GM23338 (cell line): ENCODE data around the gene CD74. TPM values are rescaled to one million over a fixed set of nuclear protein-coding genes. Genes with fewer than 3 reads are reported as not detected.

Experiments
- ATAC-seq: fragments of 200-7000 bp; cut with Tn5 transposase; 3 replicates; pipeline ENCODE4 v1.9.1; 2020
- DNase-seq: peaks from one replicate; pipeline ENCODE4 v3.0.0-alpha.2; 2015; ENCODE audit warnings: low spot score
- H2AFZ ChIP-seq: fragments of 200-600 bp; sonication (generic); 2 replicates; pipeline ENCODE4 v1.8.0; 2016; ENCODE audit warnings: antibody characterized with exemption, mild to moderate bottlenecking, moderate library complexity
- H3F3A ChIP-seq: fragments of 200-600 bp; sonication (generic); replicated peaks from 2 replicates; pipeline ENCODE4 v1.8.0; 2017; ENCODE audit warnings: antibody characterized with exemption, mixed run types, low read depth
- H3K27ac ChIP-seq: fragments of 200-600 bp; sonication (generic); 2 replicates; pipeline ENCODE4 v1.6.1; 2016; ENCODE audit warnings: low read depth
- H3K27me3 ChIP-seq: fragments of 200-600 bp; sonication (generic); 2 replicates; pipeline ENCODE4 v1.8.0; 2016; ENCODE audit warnings: mild to moderate bottlenecking, mixed run types, moderate library complexity; ENCODE audit not compliant: insufficient read depth
- H3K36me3 ChIP-seq: fragments of 200-600 bp; sonication (generic); 2 replicates; pipeline ENCODE4 v1.8.0; 2016; ENCODE audit warnings: mild to moderate bottlenecking; ENCODE audit not compliant: insufficient read depth
- H3K4me1 ChIP-seq: fragments of 200-600 bp; sonication (generic); 2 replicates; pipeline ENCODE4 v1.8.0; 2016; ENCODE audit warnings: mild to moderate bottlenecking, moderate library complexity; ENCODE audit not compliant: insufficient read depth
- H3K4me2 ChIP-seq: fragments of 200-600 bp; sonication (generic); 2 replicates; pipeline ENCODE4 v1.7.1; 2017; ENCODE audit warnings: mixed run types
- H3K4me3 ChIP-seq: fragments of 200-600 bp; sonication (generic); 2 replicates; pipeline ENCODE4 v1.6.1; 2016; ENCODE audit warnings: mixed run types
- H3K79me2 ChIP-seq: fragments of 200-600 bp; sonication (generic); replicated peaks from 2 replicates; pipeline ENCODE4 v1.8.0; 2017; ENCODE audit warnings: mild to moderate bottlenecking; ENCODE audit not compliant: insufficient read depth
- H3K9me2 ChIP-seq: fragments of 200-600 bp; sonication (generic); 2 replicates; pipeline ENCODE4 v1.8.0; 2017; ENCODE audit not compliant: insufficient read depth
- H4K20me1 ChIP-seq: fragments of 200-600 bp; sonication (generic); replicated peaks from 2 replicates; pipeline ENCODE4 v1.8.0; 2017; ENCODE audit warnings: mild to moderate bottlenecking; ENCODE audit not compliant: insufficient read depth
- H3K27ac Mint-ChIP-seq: 2 replicates; pipeline ENCODE4 v1.8.0; 2020; ENCODE audit warnings: inconsistent platforms, mild to moderate bottlenecking, moderate library complexity, mixed read lengths
- H3K27me3 Mint-ChIP-seq: 3 replicates; pipeline ENCODE4 v1.8.0; 2022; ENCODE audit warnings: low read depth, mild to moderate bottlenecking, moderate library complexity, mixed read lengths, inconsistent platforms; ENCODE audit not compliant: insufficient read depth, poor library complexity
- H3K36me3 Mint-ChIP-seq: 3 replicates; pipeline ENCODE4 v1.8.0; 2021; ENCODE audit warnings: low read depth, mild to moderate bottlenecking, inconsistent platforms, moderate library complexity, mixed read lengths
- H3K4me1 Mint-ChIP-seq: 3 replicates; pipeline ENCODE4 v1.8.0; 2020; ENCODE audit warnings: mild to moderate bottlenecking, inconsistent platforms, mixed read lengths
- H3K4me3 Mint-ChIP-seq: 3 replicates; pipeline ENCODE4 v1.8.0; 2021; ENCODE audit warnings: moderate library complexity, mild to moderate bottlenecking, inconsistent platforms, mixed read lengths
- H3K9me3 Mint-ChIP-seq: 3 replicates; pipeline ENCODE4 v1.8.0; 2020; ENCODE audit warnings: moderate library complexity, mild to moderate bottlenecking, inconsistent platforms, mixed read lengths
- NANOG ChIP-seq: IDR thresholded peaks from 2 replicates; pipeline ENCODE4 v1.6.1; 2016; ENCODE audit warnings: antibody characterized with exemption, borderline replicate concordance
- POLR2AphosphoS5 ChIP-seq: IDR thresholded peaks from 2 replicates; pipeline ENCODE4 v1.6.1; 2016; ENCODE audit warnings: antibody characterized with exemption, low read depth
- STAT1 ChIP-seq: IDR thresholded peaks from one replicate; pipeline ENCODE4 v1.6.1; 2016; ENCODE audit warnings: antibody characterized with exemption; ENCODE audit not compliant: unreplicated experiment
- polyA plus RNA-seq: library from polyadenylated mRNA; unstranded; fragments of >200 nt; fragmentation: Nextera tagmentation; extraction: Ambion mirVana; gene quantifications from 2 replicates; pipeline ENCODE4 v1.2.1, GENCODE V29; 2016
- total RNA-seq: library from RNA; depleted of rRNA; stranded (reverse); fragments of >200 nt; shearing (Covaris generic); gene quantifications from 2 replicates; pipeline ENCODE4 v1.2.3, GENCODE V29; 2014
- TF ChIP-seq, protein P1 (sequence below): IDR thresholded peaks from 2 replicates; pipeline ENCODE4 v1.6.1; 2016; ENCODE audit warnings: antibody characterized with exemption
- TF ChIP-seq, protein P2 (sequence below): IDR thresholded peaks from one replicate; pipeline ENCODE4 v1.6.1; 2018; ENCODE audit warnings: antibody characterized with exemption; ENCODE audit not compliant: unreplicated experiment
- TF ChIP-seq, protein P3 (sequence below): fragments of 250-450 bp; sonication (Bioruptor Pico); IDR thresholded peaks from 2 replicates; pipeline ENCODE4 v1.5.0; 2020; ENCODE audit warnings: mild to moderate bottlenecking, moderate library complexity

The CD74 gene
- total and polyA plus RNA-seq, 2 experiments from 2014 or later: 49.8 to 98.4 TPM

DNA sequence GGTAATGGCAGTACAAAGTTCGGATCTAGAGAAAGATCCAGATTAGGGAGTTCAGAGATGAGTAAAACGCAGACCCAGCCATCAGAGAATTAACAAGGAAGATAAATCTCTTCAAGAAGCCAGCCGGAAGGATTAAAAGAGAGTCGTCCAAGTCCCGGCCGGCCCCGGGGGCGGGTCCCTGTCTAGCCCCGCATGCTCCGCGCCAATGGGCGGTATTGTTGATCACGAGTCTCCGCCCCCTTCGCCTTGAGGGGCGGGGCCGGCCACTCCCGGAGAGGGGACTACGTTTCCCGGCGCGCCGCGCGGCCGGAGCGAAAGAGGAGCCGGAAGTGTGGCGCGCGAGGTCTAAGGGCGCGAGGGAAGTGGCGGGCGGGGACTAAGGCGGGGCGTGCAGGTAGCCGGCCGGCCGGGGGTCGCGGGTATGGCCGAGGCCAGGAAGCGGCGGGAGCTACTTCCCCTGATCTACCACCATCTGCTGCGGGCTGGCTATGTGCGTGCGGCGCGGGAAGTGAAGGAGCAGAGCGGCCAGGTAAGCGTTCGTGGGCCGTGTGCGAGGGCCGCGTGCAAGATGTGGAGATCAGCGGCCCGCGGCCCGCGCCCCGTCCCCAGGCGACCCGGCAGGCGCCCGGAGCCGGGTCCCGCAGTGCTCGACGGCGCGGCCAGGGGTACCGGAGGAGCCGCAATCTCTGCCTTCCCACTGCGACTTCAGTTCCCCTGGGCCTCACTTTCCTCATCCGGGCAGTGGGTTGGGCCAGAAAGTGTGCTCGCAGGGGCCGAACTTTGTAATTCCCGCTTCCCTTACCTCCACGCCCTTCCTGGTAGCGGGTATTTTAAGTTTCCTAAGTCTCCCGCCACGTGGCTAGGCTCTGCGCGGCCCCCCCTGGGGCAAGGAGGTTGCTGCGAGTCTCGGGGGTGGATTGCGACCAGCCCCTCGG lies 55.1 kb downstream of the CD74 start, which contains the start of gene TCOF1:
Gene TCOF1 (plus strand): TSS at position 372 of the 935 bp plus-strand sequence. CDS start 50 bp downstream, at position 422.
- H3K27ac Mint-ChIP-seq: peak within 1 kb of the TSS; percentile 95
- peak within 1 kb of the TSS; percentile 95 for H3K4me3 Mint-ChIP-seq
- H3K4me1 Mint-ChIP-seq: peaks cover 13% of the 10 kb centered on the region
- DNase-seq (peak; percentile 99), ATAC-seq (peak; percentile 96)
- Histone ChIP-seq H2AFZ (peak within 1 kb of the TSS; percentile 88), H3K9me2 (no peaks in the 10 kb centered on the region), H3K4me2 (peak within 1 kb of the TSS; percentile 98), H3K79me2 (peaks cover 44% of the 10 kb centered on the region), H3F3A (0 out of 2 replicates have a peak, but pooled peaks cover 5% of the 10 kb centered on the region), H4K20me1 (peaks cover 38% of the 10 kb centered on the region), H3K4me1 (peaks cover 3% of the 10 kb centered on the region), H3K4me3 (peak within 1 kb of the TSS; percentile 99), H3K27ac (peak within 1 kb of the TSS; percentile 88; the same call in 1 of the 2 replicates), H3K27me3 (no peaks in the 10 kb centered on the region), H3K36me3 (peaks cover 20% of the 10 kb centered on the region)
- H3K9me3 Mint-ChIP-seq: no peaks in the 10 kb centered on the region
- TF ChIP-seq POLR2AphosphoS5: peak; percentile 88
- TF ChIP-seq, protein P1, sequence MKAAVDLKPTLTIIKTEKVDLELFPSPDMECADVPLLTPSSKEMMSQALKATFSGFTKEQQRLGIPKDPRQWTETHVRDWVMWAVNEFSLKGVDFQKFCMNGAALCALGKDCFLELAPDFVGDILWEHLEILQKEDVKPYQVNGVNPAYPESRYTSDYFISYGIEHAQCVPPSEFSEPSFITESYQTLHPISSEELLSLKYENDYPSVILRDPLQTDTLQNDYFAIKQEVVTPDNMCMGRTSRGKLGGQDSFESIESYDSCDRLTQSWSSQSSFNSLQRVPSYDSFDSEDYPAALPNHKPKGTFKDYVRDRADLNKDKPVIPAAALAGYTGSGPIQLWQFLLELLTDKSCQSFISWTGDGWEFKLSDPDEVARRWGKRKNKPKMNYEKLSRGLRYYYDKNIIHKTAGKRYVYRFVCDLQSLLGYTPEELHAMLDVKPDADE: peak; percentile 87
- TF ChIP-seq, protein P2, sequence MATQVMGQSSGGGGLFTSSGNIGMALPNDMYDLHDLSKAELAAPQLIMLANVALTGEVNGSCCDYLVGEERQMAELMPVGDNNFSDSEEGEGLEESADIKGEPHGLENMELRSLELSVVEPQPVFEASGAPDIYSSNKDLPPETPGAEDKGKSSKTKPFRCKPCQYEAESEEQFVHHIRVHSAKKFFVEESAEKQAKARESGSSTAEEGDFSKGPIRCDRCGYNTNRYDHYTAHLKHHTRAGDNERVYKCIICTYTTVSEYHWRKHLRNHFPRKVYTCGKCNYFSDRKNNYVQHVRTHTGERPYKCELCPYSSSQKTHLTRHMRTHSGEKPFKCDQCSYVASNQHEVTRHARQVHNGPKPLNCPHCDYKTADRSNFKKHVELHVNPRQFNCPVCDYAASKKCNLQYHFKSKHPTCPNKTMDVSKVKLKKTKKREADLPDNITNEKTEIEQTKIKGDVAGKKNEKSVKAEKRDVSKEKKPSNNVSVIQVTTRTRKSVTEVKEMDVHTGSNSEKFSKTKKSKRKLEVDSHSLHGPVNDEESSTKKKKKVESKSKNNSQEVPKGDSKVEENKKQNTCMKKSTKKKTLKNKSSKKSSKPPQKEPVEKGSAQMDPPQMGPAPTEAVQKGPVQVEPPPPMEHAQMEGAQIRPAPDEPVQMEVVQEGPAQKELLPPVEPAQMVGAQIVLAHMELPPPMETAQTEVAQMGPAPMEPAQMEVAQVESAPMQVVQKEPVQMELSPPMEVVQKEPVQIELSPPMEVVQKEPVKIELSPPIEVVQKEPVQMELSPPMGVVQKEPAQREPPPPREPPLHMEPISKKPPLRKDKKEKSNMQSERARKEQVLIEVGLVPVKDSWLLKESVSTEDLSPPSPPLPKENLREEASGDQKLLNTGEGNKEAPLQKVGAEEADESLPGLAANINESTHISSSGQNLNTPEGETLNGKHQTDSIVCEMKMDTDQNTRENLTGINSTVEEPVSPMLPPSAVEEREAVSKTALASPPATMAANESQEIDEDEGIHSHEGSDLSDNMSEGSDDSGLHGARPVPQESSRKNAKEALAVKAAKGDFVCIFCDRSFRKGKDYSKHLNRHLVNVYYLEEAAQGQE: no peak
- H3K27me3 Mint-ChIP-seq: peaks cover 2% of the 10 kb centered on the region
- H3K36me3 Mint-ChIP-seq: peaks cover 32% of the 10 kb centered on the region

DNA sequence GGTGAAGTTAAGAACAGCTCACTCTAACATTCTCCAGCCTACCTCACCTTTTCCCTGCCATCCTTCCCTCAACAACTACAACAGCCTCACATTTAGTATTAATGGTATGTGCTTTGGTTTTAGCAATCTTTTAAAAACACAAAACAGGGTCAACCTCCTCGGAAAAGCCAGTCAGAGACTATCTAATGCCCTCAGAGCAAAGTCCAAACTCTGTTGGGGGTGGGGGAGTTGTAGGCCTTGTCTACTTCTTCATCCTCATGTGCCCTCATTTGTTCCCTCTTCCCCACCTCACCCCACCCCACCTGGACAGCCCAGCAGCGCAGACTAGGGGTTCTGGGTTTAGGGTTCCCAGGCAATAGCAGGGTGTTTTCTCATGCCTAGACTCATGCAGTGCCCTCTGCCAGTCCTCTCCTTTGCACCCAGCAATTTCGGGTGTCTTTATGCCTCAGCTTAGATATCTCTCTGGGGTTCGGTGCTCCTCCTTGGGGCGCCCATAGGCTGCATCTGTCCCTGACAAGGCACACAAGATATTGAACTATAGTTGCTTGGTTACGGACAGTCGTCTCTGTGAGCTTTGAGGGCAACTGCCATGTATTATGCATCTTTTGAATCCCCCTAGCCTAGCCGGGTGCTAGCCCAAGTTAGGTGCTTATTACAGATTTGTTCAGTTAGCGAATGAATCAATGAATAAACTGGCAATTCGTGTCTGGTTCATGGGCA lies 56.0 kb downstream of the CD74 start:
- no peaks in the 10 kb centered on the region for H3K9me2 ChIP-seq
- peak overlapping the region; percentile 99 for H3K4me3 ChIP-seq
- H2AFZ ChIP-seq: peak overlapping the region; percentile 88
- ATAC-seq: no peak
- peaks cover 2% of the 10 kb centered on the region for H3K27me3 Mint-ChIP-seq
- H3K4me1 Mint-ChIP-seq: peaks cover 13% of the 10 kb centered on the region
- H3K36me3 Mint-ChIP-seq: peaks cover 23% of the 10 kb centered on the region
- H3K4me3 Mint-ChIP-seq: peak overlapping the region; percentile 95
- no peaks in the 10 kb centered on the region for H3K27me3 ChIP-seq
- peaks cover 31% of the 10 kb centered on the region for H4K20me1 ChIP-seq
- H3K36me3 ChIP-seq: peaks cover 12% of the 10 kb centered on the region
- peak overlapping the region; percentile 72 for H3K4me2 ChIP-seq
- DNase-seq: no peak
- no peak overlapping the region for H3K27ac ChIP-seq
- H3K9me3 Mint-ChIP-seq: no peaks in the 10 kb centered on the region
- H3K27ac Mint-ChIP-seq: no peak overlapping the region
- 0 out of 2 replicates have a peak, but pooled peaks cover 4% of the 10 kb centered on the region for H3F3A ChIP-seq
- H3K79me2 ChIP-seq: peaks cover 41% of the 10 kb centered on the region
- H3K4me1 ChIP-seq: peaks cover 3% of the 10 kb centered on the region
- TF ChIP-seq, protein P3, sequence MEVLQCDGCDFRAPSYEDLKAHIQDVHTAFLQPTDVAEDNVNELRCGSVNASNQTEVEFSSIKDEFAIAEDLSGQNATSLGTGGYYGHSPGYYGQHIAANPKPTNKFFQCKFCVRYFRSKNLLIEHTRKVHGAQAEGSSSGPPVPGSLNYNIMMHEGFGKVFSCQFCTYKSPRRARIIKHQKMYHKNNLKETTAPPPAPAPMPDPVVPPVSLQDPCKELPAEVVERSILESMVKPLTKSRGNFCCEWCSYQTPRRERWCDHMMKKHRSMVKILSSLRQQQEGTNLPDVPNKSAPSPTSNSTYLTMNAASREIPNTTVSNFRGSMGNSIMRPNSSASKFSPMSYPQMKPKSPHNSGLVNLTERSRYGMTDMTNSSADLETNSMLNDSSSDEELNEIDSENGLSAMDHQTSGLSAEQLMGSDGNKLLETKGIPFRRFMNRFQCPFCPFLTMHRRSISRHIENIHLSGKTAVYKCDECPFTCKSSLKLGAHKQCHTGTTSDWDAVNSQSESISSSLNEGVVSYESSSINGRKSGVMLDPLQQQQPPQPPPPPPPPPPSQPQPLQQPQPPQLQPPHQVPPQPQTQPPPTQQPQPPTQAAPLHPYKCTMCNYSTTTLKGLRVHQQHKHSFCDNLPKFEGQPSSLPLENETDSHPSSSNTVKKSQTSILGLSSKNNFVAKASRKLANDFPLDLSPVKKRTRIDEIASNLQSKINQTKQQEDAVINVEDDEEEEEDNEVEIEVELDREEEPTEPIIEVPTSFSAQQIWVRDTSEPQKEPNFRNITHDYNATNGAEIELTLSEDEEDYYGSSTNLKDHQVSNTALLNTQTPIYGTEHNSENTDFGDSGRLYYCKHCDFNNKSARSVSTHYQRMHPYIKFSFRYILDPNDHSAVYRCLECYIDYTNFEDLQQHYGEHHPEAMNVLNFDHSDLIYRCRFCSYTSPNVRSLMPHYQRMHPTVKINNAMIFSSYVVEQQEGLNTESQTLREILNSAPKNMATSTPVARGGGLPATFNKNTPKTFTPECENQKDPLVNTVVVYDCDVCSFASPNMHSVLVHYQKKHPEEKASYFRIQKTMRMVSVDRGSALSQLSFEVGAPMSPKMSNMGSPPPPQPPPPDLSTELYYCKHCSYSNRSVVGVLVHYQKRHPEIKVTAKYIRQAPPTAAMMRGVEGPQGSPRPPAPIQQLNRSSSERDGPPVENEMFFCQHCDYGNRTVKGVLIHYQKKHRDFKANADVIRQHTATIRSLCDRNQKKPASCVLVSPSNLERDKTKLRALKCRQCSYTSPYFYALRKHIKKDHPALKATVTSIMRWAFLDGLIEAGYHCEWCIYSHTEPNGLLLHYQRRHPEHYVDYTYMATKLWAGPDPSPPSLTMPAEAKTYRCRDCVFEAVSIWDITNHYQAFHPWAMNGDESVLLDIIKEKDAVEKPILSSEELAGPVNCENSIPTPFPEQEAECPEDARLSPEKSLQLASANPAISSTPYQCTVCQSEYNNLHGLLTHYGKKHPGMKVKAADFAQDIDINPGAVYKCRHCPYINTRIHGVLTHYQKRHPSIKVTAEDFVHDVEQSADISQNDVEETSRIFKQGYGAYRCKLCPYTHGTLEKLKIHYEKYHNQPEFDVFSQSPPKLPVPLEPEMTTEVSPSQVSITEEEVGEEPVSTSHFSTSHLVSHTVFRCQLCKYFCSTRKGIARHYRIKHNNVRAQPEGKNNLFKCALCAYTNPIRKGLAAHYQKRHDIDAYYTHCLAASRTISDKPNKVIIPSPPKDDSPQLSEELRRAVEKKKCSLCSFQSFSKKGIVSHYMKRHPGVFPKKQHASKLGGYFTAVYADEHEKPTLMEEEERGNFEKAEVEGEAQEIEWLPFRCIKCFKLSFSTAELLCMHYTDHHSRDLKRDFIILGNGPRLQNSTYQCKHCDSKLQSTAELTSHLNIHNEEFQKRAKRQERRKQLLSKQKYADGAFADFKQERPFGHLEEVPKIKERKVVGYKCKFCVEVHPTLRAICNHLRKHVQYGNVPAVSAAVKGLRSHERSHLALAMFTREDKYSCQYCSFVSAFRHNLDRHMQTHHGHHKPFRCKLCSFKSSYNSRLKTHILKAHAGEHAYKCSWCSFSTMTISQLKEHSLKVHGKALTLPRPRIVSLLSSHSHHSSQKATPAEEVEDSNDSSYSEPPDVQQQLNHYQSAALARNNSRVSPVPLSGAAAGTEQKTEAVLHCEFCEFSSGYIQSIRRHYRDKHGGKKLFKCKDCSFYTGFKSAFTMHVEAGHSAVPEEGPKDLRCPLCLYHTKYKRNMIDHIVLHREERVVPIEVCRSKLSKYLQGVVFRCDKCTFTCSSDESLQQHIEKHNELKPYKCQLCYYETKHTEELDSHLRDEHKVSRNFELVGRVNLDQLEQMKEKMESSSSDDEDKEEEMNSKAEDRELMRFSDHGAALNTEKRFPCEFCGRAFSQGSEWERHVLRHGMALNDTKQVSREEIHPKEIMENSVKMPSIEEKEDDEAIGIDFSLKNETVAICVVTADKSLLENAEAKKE (CRISPR knock-in tag): no peak
- no peak for TF ChIP-seq POLR2AphosphoS5
- TF ChIP-seq NANOG: no peak
- no peak for TF ChIP-seq STAT1
